NCI-H1048 (cell line): ENCODE data around the gene HEATR9.

Experiments
- DNase-seq: peaks from one replicate; lab custom pipeline; 2025; lab: John Stamatoyannopoulos, UW

Gene HEATR9

DNA sequence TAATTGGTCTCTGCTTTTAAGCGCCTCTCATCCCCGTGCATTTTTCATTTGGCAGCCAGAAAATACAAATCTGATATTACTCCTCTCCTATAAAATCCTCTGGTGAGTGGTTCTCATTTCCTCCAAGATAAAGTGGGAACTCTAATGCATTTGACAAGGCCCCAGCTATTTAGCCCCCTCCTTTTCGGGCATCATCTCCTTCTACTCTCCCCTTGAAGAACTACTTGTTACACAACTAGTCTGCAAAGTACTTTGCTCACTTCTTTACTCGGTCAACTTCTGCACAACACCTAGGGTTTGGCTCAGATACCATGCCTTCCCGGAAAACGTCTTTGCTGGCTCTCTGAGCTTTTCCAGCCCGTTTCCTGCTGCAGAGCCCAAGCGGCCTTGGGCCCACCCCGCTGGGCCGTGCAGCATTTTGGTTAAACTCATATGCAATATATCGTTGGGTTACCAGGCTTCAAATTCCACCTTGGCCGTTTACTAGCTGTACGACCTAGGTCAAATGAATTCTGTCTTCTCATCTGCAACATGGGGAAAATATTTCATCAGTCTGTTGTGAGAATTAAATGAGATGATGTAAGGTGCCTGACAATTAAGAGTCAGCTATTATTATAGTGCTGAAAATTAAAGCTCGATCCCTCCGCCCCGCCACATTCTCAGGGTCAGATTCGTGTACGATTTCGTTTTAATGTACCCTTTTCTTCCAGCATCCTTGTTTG lies 60.3 kb downstream of the HEATR9 start:
- no peak for DNase-seq

DNA sequence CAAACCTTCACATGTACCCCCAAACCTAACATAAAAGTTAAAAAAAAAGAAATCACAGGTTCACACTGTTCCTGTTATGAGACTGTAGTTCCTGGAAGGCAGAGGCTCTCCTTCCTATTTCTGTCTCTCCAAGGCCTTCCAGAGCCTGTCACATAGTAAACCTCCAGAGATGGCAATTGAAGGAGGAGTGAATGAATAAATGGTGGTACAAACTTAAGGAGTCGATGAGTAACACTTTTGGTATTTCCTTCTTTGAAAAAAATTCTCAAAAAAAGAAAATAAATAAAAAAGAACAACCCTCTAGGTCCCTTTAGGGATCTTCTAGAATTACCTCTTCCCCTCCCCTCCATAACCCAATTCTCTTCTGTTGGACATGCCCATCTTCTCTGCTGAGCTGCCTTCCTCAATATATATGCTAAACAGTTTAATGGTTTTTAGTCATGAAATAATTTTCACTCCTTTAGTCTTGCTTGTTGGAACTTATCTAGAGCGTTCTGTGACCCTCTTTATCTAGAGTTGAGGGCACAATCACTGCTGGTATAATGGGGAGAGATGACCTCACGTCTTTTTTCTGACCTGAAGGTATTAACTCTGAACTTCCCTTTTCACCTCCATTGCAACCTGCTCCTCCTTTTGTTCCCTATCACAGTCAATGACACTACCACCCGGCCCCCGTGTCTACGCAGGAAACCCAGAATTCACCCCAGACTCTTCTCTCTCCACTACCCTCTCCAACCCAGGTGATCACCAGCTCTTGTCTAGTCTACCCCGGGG lies 61.1 kb downstream of the HEATR9 start:
- no peak for DNase-seq
